ENCODE measurements around the gene NLGN1. TPM values are rescaled to one million over a fixed set of nuclear protein-coding genes. Genes with fewer than 3 reads are reported as not detected.

NLGN1 gene
- total RNA-seq, 1 donor from 2014 or later: not detected

DNA sequence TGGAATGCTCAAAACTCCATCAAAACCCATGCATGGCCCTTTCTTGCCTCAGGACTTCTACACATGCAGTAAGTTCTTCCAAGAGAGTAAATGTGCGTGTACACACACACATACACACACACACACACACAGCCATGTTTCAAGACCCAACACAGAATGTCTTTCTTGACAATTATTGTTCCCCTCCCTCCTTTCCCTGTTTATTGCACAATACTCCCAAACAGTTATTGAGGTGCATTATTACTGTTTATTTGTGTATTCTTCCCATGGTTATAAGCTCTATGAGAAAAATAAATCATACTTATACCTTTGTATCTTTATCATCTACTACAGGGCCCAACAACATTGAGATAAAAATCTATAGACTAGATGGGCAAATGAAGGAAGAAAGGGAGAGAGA, 937.8 kb downstream of the NLGN1 start:
- H3K27ac Mint-ChIP-seq: no peak overlapping the region
- intact Hi-C loops (cut with micrococcal nuclease): no loop called here
- no peak for DNase-seq
- no peak overlapping the region for H3K4me3 Mint-ChIP-seq
- peaks cover 6% of the 10 kb centered on the region for H3K9me3 Mint-ChIP-seq
- no peak for TF ChIP-seq CTCF (IDR thresholded peaks at IDR 0.05)
- ChIA-PET CTCF (no interaction called here), POLR2A (no interaction called here)
- H3K27me3 Mint-ChIP-seq: no peaks in the 10 kb centered on the region
- no peaks in the 10 kb centered on the region for H3K36me3 Mint-ChIP-seq (ENCODE audit: low read depth)
- no peaks in the 10 kb centered on the region for H3K4me1 Mint-ChIP-seq
- ATAC-seq (ENCODE audit: low read depth): no peak

- Mint-ChIP-seq H3K27me3 (no peaks in the 10 kb centered on the region), H3K4me3 (no peak overlapping the region), H3K27ac (no peak overlapping the region), H3K9me3 (peaks cover 5% of the 10 kb centered on the region), H3K4me1 (no peaks in the 10 kb centered on the region), H3K36me3 (ENCODE audit: low read depth) (no peaks in the 10 kb centered on the region)
- no peak for TF ChIP-seq CTCF (IDR thresholded peaks at IDR 0.05)
- DNase-seq (no peak), ATAC-seq (ENCODE audit: low read depth) (no peak)
- intact Hi-C loops (cut with micrococcal nuclease): no loop called here
- POLR2A ChIA-PET: no interaction called here
- CTCF ChIA-PET: no interaction called here
Measured at GRCh38 chr3:174335910-174336309, 938.4 kb downstream of the NLGN1 start.

Measured in activated B cell treated with CpG ODN at 0.5 μM for 24 hours (primary cell).